SK-N-SH treated with all-trans-retinoic acid at 6 μM for 48 hours (cell line): ENCODE measurements around the gene SHISA2.

Source experiments
- RARB ChIP-seq: fragments of 250-450 bp; sonication (Bioruptor Pico); IDR thresholded peaks from 2 replicates; pipeline ENCODE4 v1.8.0; 2021; ENCODE audit warnings: mild to moderate bottlenecking, moderate library complexity
- ZFP30 ChIP-seq: fragments of 450-650 bp; formaldehyde crosslinking; IDR thresholded peaks from 2 replicates; pipeline ENCODE4 v1.5.0; 2022; ENCODE audit warnings: mild to moderate bottlenecking, moderate library complexity

GRCh38 chr13:26048741-26049140, 3.1 kb downstream of the SHISA2 start:
- TF ChIP-seq RARB (CRISPR knock-in tag) (no peak), ZFP30 (no peak)
